Activated T-cell treated with anti-CD3 and anti-CD28 coated beads, Interleukin-2, amount 50 U/mL, for 48 hours (primary cell): ENCODE measurements around the gene IGF2BP1.
A peak's percentile ranks its signal among the peaks of the same experiment; 100 is the strongest.
"Not testable (repeated sequence)": the region's sequence is repeated elsewhere in the genome, so short reads cannot be mapped to it uniquely, and the experiment has no call there.

ENCODE experiments used
- DNase-seq, 2 experiments: peaks; one replicate each; pipeline ENCODE4 v3.0.0-alpha.2; 2020

Gene IGF2BP1

GRCh38 chr17:49020609-49021008 is 23.4 kb downstream of the IGF2BP1 start:
- DNase-seq, result no peak

DNA sequence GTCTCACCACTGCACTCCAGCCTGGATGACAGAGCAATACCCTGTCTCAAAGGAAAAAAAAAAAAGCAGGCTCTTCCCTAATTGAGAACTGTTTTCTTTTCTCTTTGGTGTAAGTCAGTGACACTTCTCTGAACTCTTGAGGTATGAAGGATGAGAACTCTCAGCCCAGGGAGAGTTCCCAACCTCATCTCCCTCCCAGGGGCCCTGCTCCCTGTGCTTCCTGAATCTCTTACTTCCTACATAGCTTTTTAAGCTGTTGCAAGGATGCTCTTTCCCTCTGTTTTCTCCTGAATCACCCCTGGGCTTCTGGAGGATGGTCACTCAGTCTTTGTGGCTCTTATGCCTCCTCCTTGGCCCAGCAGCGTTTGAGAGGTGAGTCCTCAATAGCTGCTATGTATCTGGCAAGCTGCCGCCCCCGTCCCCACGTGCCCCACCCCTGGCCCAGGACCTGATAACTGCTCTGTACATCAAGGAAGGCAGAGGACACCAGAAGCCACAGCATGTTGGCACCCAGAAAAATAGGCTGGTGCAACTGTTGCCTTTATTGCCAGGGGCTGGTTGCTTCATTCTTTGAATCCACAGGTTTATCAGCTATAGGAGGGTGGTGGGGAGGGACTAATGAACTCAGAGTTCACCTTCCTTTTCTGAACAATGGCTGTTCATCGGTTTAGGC is 24.0 kb downstream of the IGF2BP1 start:
- DNase-seq, result no peak

- DNase-seq, result no peak
Observed at GRCh38 chr17:49021768-49022103, 24.6 kb downstream of the IGF2BP1 start.

DNA sequence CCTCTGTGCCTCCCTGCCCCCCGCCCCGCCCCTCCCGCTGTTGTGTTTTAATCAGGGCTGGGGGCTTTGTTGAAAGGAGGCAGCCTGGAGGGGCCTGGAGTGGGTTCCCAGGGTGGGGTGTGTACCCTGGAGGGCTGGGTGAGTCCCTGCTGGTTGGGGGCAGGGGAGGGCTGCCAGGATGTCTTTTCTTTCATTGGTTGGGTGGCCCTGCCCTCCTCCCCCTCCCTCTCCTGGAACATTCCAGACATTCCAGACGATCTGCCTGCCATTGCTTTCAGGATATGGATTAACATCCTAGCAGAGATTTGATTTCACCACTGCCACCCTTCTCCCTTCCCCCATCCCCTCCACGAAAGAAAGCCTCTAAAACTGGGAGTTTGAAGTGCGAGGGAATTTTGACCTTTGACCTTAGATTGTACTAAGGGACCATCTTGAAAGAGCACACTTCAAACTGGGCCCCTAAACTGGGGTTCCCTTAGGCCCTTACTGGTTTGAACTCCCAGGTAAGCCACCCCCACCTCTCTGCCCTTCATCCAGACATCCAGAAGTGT is 25.3 kb downstream of the IGF2BP1 start:
- no peak for DNase-seq

DNA sequence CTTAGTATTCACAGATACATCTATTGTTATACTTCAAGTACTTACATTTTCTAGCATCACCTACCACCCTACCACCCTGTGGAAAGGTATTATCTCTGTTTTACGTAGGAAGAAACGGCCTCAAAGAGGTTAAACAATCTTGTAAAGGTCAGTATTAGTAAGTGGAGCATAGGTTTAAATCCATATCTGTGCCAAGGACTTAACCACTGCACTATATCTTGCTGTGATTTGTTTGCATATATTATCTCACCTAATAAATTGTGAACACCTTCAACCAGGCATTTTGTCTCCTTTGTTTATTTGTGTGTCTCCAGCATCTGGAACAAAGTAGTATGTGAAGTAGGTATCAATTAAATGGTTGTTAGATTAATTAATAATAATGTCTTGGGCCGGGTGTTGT is 27.3 kb downstream of the IGF2BP1 start:
- no peak for DNase-seq

- not testable (repeated sequence) for DNase-seq
Observed at GRCh38 chr17:49026447-49026846, 29.3 kb downstream of the IGF2BP1 start.

DNA sequence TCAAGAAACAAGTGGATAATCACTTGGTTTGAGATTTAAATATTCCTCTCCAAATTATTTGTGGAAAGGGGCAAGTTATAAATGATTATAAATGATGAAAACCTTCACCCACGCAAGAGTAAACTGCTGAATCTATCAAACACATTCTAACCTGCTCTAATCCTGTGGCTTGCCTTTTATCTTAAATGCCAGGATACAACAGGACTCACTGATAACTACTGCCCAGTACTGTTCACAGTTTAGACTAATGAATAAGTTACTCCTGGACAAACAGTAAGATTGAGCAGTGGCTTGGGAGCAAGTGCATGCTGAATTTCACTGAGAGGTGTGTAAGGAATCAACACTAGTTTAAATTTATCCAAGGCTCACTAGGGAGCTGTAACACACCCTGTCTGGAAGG is 31.1 kb downstream of the IGF2BP1 start:
- DNase-seq, result no peak

DNA sequence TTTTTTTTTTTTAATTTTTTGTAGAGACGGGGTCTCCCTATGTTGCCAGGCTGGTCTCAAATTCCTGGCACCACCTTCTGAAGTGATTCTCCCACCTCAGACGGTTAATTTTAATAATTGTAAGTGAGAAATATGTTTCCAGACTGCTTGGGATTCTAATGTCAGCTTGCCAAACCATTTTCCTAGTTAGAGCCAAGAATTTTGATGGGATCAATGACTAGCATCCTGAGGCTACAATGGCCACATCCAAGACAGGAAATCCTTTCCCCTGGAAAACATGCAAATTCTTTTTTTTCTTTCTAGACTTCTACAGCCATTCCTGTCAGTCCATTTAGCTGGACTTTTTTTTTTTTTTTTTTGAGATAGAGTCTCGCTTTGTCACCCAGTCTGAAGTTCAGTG is 32.6 kb downstream of the IGF2BP1 start:
- no peak for DNase-seq

GRCh38 chr17:49031965-49032928 is 35.1 kb downstream of the IGF2BP1 start:
- DNase-seq, result peak; percentile 49 to 59

DNA sequence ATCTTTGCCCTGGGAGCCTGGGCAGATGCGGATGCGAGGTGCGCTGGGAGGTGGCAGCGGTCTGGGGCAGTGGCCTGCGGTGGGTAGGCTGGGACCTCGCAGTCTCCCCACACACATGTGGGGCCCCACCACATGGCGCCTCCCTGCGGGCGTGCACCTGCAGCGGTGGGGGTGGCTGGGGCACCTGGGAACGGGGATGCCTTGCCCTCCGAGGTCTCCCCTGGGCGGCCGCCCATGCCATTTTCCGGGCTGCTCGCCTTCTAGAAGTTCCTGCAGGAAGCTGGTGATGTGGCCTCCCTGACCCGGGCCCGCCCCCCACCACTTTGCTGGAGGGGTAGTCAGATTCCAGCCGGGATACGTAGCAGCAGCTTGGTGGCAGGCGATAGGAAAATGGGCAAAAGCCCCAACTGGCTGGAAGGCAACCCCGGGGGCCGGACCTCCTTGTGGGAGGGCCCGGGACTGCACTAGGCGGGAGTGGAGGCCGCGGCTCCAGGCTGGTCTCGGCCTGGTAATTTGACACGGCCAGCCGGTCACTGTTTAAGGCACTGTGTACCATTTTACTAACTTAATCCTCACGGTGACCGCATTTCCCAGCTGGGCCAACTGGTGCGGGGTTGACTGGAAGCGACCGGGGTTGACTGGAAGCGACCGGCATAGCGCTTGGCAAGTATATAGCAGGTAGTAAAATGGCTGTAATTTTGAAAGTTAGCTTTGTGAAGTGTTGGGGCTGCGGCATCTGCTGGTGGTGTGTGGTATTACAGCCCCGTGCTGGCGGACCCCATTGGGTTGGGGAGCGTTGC is 38.5 kb downstream of the IGF2BP1 start:
- peak; percentile 62 to 65 for DNase-seq

DNA sequence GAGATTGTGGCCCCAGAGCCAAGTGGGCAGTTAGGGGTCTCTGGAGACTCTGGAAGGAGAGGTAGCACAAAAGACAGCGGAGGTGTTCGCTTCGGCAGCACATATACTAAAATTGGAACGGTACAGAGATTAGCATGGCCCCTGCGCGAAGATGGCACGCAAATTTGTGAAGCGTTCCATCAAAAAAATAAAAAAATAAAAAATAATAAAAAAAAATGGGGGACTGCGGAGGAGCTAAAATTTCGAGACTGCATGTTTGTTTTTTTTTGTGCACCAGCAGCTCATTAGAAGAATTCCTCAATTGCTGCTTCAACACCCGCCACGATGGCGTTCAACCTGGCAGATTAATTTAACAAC is 39.1 kb downstream of the IGF2BP1 start:
- DNase-seq, result no peak

DNA sequence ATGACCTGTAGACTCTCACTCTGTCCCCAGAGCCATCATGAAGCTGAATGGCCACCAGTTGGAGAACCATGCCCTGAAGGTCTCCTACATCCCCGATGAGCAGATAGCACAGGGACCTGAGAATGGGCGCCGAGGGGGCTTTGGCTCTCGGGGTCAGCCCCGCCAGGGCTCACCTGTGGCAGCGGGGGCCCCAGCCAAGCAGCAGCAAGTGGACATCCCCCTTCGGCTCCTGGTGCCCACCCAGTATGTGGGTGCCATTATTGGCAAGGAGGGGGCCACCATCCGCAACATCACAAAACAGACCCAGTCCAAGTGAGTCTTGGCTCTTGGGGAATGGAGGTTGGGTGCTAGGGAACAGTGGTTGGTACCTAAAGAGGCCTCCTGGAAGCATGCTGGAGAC is 41.0 kb downstream of the IGF2BP1 start:
- DNase-seq, result no peak

DNA sequence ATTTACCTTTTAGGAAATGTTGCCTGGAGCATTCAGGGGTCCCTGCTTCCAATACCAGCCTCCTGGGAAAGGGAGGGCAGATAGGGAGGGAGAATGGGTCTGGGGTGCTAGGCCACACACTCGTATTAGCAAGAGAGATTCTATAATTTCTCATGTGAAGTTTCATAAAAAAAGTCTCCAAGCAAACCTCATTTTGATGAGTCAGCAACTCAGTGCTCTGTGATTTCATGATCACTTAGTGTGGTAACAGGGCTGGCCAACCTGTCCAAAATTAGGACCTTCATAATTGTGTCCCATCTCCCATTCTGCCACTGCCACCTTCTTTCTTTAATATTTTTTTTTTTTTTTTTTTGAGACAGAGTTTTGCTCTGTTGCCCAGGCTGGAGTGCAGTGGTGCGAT is 41.4 kb downstream of the IGF2BP1 start:
- DNase-seq, result no peak

GRCh38 chr17:49039518-49039917 is 42.3 kb downstream of the IGF2BP1 start:
- not testable (repeated sequence) for DNase-seq

- no peak for DNase-seq
Observed at GRCh38 chr17:49041527-49041926, 44.3 kb downstream of the IGF2BP1 start.

DNA sequence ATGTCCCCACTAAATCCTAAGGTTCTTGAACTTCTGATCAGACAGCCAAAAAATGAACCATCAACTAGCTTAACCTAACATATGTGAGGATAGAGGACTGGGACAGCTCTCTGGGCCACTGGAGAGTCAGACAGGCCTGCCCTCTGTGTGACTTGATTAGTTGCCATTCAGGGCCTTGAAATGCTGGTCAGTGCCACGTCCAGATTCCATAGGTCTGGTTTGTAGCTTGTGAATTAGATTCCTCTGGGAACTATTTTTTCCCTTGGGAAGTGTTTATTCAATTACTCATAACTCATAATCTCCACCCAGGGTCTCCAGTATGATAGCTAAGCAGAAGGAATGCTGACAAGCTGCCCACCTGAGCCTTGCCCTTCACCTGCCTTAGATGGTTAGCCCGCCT is 48.2 kb downstream of the IGF2BP1 start:
- DNase-seq, result no peak

- no peak for DNase-seq
Observed at GRCh38 chr17:49046912-49047311, 49.7 kb downstream of the IGF2BP1 start.

DNA sequence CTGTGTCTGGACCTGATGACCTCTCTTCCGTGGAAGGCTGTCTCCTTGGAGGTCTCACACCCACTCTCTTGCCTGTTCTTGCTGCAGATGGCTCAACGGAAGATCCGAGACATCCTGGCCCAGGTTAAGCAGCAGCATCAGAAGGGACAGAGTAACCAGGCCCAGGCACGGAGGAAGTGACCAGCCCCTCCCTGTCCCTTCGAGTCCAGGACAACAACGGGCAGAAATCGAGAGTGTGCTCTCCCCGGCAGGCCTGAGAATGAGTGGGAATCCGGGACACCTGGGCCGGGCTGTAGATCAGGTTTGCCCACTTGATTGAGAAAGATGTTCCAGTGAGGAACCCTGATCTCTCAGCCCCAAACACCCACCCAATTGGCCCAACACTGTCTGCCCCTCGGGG is 52.1 kb downstream of the IGF2BP1 start:
- no peak for DNase-seq

DNA sequence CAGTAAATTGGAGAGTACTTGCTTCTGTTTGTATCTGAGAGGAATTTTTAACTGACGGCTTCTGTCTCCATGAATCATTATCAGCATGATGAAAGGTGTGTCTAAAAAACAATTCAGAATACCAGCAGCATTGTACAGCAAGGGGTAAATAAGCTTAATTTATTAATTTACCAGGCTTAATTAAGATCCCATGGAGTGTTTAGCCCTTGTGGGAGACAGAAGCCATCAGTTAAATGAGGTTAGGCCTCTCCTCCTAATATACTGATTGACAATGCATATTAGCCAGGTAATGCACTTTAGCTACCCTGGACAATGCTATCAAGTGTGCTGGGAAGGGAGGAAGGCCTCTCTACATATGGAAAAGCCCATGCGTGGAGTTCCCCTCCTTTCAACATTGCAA is 53.4 kb downstream of the IGF2BP1 start:
- no peak for DNase-seq

DNA sequence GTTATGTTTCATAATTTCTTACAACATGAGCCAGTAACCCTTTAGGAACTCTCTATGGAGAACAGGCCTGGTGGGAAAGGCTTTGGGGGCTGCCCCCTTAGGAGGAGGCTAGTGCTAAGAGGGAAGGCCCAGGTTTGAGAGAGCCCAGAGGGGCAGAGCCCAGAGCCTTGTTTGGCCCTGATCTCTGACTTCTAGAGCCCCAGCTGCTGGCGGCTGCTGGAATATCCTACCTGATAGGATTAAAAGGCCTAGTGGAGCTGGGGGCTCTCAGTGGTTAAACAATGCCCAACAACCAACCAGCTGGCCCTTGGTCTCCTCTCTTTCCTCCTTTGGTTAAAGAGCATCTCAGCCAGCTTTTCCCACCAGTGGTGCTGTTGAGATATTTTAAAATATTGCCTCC is 54.1 kb downstream of the IGF2BP1 start:
- no peak for DNase-seq

DNA sequence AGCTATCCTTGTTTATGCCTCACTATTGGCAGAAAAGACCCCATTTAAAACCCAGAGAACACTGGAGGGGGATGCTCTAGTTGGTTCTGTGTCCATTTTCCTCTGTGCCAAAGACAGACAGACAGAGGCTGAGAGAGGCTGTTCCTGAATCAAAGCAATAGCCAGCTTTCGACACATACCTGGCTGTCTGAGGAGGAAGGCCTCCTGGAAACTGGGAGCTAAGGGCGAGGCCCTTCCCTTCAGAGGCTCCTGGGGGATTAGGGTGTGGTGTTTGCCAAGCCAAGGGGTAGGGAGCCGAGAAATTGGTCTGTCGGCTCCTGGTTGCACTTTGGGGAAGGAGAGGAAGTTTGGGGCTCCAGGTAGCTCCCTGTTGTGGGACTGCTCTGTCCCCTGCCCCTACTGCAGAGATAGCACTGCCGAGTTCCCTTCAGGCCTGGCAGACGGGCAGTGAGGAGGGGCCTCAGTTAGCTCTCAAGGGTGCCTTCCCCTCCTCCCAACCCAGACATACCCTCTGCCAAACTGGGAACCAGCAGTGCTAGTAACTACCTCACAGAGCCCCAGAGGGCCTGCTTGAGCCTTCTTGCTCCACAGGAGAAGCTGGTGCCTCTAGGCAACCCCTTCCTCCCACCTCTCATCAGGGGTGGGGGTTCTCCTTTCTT is 56.1 kb downstream of the IGF2BP1 start:
- no peak for DNase-seq

DNA sequence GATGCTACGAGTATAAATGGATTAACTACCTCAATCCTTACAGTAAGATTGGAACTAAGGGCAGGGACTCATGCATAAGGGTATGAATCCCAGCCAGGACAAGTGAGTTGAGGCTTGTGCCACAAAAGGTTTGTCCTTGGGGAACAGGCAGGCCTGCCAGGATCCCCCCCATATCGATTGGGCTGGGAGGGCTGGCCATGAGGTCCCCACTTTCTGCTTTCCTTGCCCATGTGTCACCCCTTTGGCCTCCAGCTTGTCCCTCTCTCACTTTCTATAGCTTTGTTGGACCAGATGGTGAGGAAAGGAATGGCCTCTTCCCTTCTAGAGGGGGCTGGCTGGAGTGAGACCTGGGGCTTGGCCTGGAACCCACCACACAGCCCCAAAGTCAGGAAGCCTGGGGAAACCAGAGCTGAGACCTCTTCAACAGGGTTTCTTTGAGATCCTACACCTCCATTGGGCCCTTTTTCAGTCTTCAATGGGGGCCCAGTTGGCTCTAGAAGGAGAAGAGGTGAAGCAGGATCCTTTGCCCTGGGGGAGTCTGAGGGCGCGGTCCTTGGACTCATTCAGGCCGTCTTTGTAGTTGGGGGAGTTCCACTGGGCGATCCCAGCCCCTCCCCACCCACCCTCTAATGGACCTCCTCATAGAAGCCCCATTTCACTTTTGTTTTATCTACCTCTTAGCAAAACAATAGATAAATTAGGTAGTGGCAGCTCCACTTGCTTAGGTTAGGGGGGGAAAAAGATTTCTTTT is 57.3 kb downstream of the IGF2BP1 start:
- no peak for DNase-seq
